SJSA1 (cell line): ENCODE data around the gene UBE3D. TPM values are rescaled to one million over a fixed set of nuclear protein-coding genes. Genes with fewer than 3 reads are reported as not detected.

Source experiments
- DNase-seq, 2 experiments: peaks; one replicate each; pipeline ENCODE4 v3.0.0-alpha.2; 2015 to 2020; ENCODE audit warnings: low spot score in 2 of 2, low read depth in 1 of 2
- H3K27ac ChIP-seq: fragments of 250-450 bp; sonication (Bioruptor Pico); 2 replicates; pipeline ENCODE4 v1.5.1; 2020; ENCODE audit warnings: mild to moderate bottlenecking, moderate library complexity
- H3K27me3 ChIP-seq: fragments of 250-450 bp; sonication (Bioruptor Pico); replicated peaks from 2 replicates; pipeline ENCODE4 v1.5.1; 2020; ENCODE audit warnings: mild to moderate bottlenecking, moderate library complexity
- H3K36me3 ChIP-seq: fragments of 250-450 bp; sonication (Bioruptor Pico); 2 replicates; pipeline ENCODE4 v1.5.1; 2020; ENCODE audit warnings: mild to moderate bottlenecking
- H3K4me1 ChIP-seq: fragments of 250-450 bp; sonication (Bioruptor Pico); replicated peaks from 2 replicates; pipeline ENCODE4 v1.6.1; 2021; ENCODE audit warnings: mild to moderate bottlenecking
- H3K4me3 ChIP-seq: fragments of 250-450 bp; sonication (Bioruptor Pico); 2 replicates; pipeline ENCODE4 v1.5.1; 2020; ENCODE audit warnings: mild to moderate bottlenecking
- H3K9me3 ChIP-seq: fragments of 250-450 bp; sonication (Bioruptor Pico); replicated peaks from 2 replicates; pipeline ENCODE4 v1.5.1; 2020; ENCODE audit warnings: mild to moderate bottlenecking
- total RNA-seq: library from RNA; depleted of rRNA; stranded (reverse); fragments of >200 nt; shearing (Covaris generic); gene quantifications from 2 replicates; pipeline ENCODE4 v1.2.3, GENCODE V29; 2014

UBE3D gene
- total RNA-seq, 1 experiment from 2014 or later = 6.9 TPM

- Histone ChIP-seq H3K27me3 (no peaks in the 10 kb centered on the region), H3K4me3 (no peak overlapping the region), H3K9me3 (no peaks in the 10 kb centered on the region), H3K4me1 (peaks cover 6% of the 10 kb centered on the region), H3K27ac (no peak overlapping the region), H3K36me3 (peaks cover 4% of the 10 kb centered on the region; the same call in 1 of the 2 replicates)
- no peak for DNase-seq
Measured at GRCh38 chr6:83071023-83071422, 5.4 kb upstream of the UBE3D start.

DNA sequence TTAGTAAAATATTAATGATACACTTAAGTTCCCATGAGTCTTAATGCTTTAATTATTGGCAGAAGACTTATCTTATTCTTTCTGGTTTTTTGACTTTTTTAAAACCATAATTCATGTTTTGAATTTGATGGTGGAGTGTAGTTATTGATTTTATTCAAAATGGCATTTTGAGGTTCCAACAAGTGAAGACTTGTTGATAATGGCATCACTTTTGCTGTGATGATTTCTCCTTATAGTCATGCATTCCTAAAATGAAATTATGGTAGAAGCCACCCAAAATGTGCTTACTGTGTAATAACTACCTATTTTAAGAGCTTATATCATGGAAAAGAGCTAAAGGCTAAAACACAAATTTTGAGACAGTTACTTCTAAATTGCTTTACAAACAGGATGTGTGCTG, 4.0 kb upstream of the UBE3D start:
- no peak overlapping the region for H3K4me3 ChIP-seq
- peaks cover 6% of the 10 kb centered on the region for H3K4me1 ChIP-seq
- peaks cover 4% of the 10 kb centered on the region; the same call in 1 of the 2 replicates for H3K36me3 ChIP-seq
- DNase-seq = no peak
- no peaks in the 10 kb centered on the region for H3K27me3 ChIP-seq
- H3K27ac ChIP-seq = no peak overlapping the region
- no peaks in the 10 kb centered on the region for H3K9me3 ChIP-seq

DNA sequence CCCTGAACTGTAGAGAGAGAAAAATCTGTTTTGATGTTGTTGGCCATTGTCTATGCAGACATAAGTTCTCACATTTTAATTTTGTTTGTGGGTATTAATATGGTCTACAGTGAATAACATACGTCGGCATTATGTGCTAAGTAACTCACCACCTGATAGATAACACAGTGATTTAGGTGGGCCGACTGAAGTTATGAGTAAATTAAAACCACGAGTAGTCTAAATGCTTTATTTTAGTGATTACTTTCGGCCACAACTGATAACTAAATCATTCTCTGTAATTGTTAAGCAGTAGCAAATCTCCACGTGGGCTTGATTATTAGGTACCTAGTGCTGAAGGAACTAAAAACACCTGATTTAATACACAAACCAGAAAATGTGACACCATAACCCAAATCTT, 3.0 kb upstream of the UBE3D start:
- Histone ChIP-seq H3K36me3 (peaks cover 4% of the 10 kb centered on the region; the same call in 1 of the 2 replicates), H3K4me1 (peaks cover 6% of the 10 kb centered on the region), H3K9me3 (no peaks in the 10 kb centered on the region), H3K4me3 (peak overlapping the region; percentile 65), H3K27ac (no peak overlapping the region), H3K27me3 (no peaks in the 10 kb centered on the region)
- no peak for DNase-seq

GRCh38 chr6:83067448-83068439, 2.1 kb upstream of the UBE3D start, which contains the start of gene DOP1A:
Gene DOP1A, plus strand, starts transcription at chr6:83067671. Its CDS starts 29,307 bp downstream, at chr6:83096978.
- no peaks in the 10 kb centered on the region for H3K9me3 ChIP-seq
- DNase-seq = peak; percentile 90 to 93
- peaks cover 7% of the 10 kb centered on the region for H3K4me1 ChIP-seq
- H3K4me3 ChIP-seq = peak within 1 kb of the TSS; percentile 65
- H3K36me3 ChIP-seq = peaks cover 4% of the 10 kb centered on the region; the same call in 1 of the 2 replicates
- no peak within 1 kb of the TSS for H3K27ac ChIP-seq
- no peaks in the 10 kb centered on the region for H3K27me3 ChIP-seq

GRCh38 chr6:83062225-83062624, 3.4 kb downstream of the UBE3D start:
- Histone ChIP-seq H3K4me3 (no peak overlapping the region), H3K27ac (no peak overlapping the region), H3K27me3 (no peaks in the 10 kb centered on the region), H3K9me3 (no peaks in the 10 kb centered on the region), H3K36me3 (peaks cover 4% of the 10 kb centered on the region; the same call in 1 of the 2 replicates), H3K4me1 (peaks cover 15% of the 10 kb centered on the region)
- peak; percentile 54 to 57 for DNase-seq

DNA sequence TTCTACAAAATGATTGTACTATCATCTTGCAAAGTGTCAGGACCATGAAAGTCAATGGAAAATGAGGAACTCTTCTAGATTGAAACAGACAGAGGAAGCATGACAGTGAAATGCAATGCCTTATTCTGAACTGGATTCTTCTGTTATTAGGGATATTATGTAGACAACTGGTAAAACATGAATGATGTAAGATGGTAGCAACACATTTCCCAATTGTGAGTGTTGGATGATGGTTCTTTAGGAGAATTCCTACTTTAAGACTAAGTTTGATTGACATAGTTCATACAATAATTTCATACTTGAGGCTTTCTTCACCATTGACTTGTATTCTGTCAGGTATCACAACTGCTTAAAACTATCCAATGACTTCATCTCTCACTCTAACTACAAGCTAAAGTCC, 4.5 kb downstream of the UBE3D start:
- peaks cover 7% of the 10 kb centered on the region; the same call in 1 of the 2 replicates for H3K36me3 ChIP-seq
- no peak overlapping the region for H3K27ac ChIP-seq
- no peaks in the 10 kb centered on the region for H3K27me3 ChIP-seq
- no peaks in the 10 kb centered on the region for H3K9me3 ChIP-seq
- no peak for DNase-seq
- peaks cover 15% of the 10 kb centered on the region for H3K4me1 ChIP-seq
- no peak overlapping the region for H3K4me3 ChIP-seq

GRCh38 chr6:83057705-83058321, 7.8 kb downstream of the UBE3D start:
- peak; percentile 39 to 48 for DNase-seq
- no peaks in the 10 kb centered on the region for H3K27me3 ChIP-seq
- H3K9me3 ChIP-seq = no peaks in the 10 kb centered on the region
- peaks cover 7% of the 10 kb centered on the region; the same call in 1 of the 2 replicates for H3K36me3 ChIP-seq
- H3K27ac ChIP-seq = no peak overlapping the region
- peaks cover 14% of the 10 kb centered on the region for H3K4me1 ChIP-seq
- no peak overlapping the region for H3K4me3 ChIP-seq

GRCh38 chr6:83055366-83055964, 10.2 kb downstream of the UBE3D start:
- H3K36me3 ChIP-seq = peaks cover 7% of the 10 kb centered on the region; the same call in 1 of the 2 replicates
- H3K4me3 ChIP-seq = no peak overlapping the region
- no peak overlapping the region for H3K27ac ChIP-seq
- no peaks in the 10 kb centered on the region for H3K27me3 ChIP-seq
- DNase-seq = peak in 1 of 2 experiments; percentile 68
- H3K9me3 ChIP-seq = no peaks in the 10 kb centered on the region
- peaks cover 12% of the 10 kb centered on the region for H3K4me1 ChIP-seq

- H3K4me3 ChIP-seq = no peak overlapping the region
- H3K9me3 ChIP-seq = no peaks in the 10 kb centered on the region
- H3K36me3 ChIP-seq = peaks cover 10% of the 10 kb centered on the region; the same call in 1 of the 2 replicates
- peaks cover 12% of the 10 kb centered on the region for H3K4me1 ChIP-seq
- DNase-seq = no peak
- no peak overlapping the region for H3K27ac ChIP-seq
- H3K27me3 ChIP-seq = no peaks in the 10 kb centered on the region
Measured at GRCh38 chr6:83053678-83054077, 12.0 kb downstream of the UBE3D start.

GRCh38 chr6:83051377-83052172, 14.1 kb downstream of the UBE3D start:
- H3K4me3 ChIP-seq = no peak overlapping the region
- peak overlapping the region; percentile 58 for H3K27ac ChIP-seq
- peaks cover 12% of the 10 kb centered on the region for H3K4me1 ChIP-seq
- no peaks in the 10 kb centered on the region for H3K9me3 ChIP-seq
- H3K36me3 ChIP-seq = 0 out of 2 replicates have a peak, but pooled peaks cover 3% of the 10 kb centered on the region
- DNase-seq = peak in 1 of 2 experiments; percentile 41
- H3K27me3 ChIP-seq = no peaks in the 10 kb centered on the region

DNA sequence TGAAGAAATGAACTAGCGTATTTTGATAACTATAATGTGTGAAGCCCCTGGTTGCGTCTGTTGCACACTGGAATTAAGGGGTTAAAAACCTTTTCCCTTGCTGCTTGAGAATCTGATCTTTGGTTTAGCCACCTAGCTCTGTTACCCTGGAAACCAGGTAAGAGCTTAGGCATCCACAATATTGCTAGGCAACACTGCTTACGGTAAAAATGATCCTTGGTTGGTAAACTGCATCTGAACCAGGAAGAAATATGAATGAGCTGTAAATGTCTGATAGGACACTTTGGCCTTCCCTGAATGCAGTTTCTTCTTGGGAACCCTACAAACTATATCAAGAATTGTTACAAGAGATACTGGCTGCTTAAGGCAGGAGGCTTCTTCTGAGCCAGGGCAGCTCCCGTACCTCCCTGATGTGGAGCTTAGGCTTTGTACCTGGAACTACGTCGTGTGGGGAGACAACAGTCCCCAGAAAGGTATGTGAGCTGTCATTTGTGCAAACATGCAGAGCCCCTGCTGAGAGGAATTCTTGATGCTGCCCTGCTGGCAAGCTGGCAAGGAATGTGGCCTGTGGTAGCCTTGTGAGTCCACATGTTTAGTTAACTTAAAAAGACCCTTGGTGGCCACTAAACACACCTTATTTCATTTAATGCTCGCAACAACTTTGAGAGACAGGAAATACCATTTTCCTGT, 18.4 kb downstream of the UBE3D start:
- no peaks in the 10 kb centered on the region for H3K27me3 ChIP-seq
- H3K4me1 ChIP-seq = peaks cover 12% of the 10 kb centered on the region
- no peak overlapping the region for H3K27ac ChIP-seq
- 0 out of 2 replicates have a peak, but pooled peaks cover 7% of the 10 kb centered on the region for H3K36me3 ChIP-seq
- H3K9me3 ChIP-seq = no peaks in the 10 kb centered on the region
- no peak overlapping the region for H3K4me3 ChIP-seq
- DNase-seq = no peak

GRCh38 chr6:83044091-83044768, 21.4 kb downstream of the UBE3D start:
- 0 out of 2 replicates have a peak, but pooled peaks cover 4% of the 10 kb centered on the region for H3K36me3 ChIP-seq
- no peaks in the 10 kb centered on the region for H3K4me1 ChIP-seq
- no peak overlapping the region for H3K27ac ChIP-seq
- no peaks in the 10 kb centered on the region for H3K9me3 ChIP-seq
- H3K27me3 ChIP-seq = no peaks in the 10 kb centered on the region
- no peak for DNase-seq
- no peak overlapping the region for H3K4me3 ChIP-seq
